WERI-Rb-1 (cell line): ENCODE data around the gene PPP3CA.

Source experiments
- DNase-seq: peaks from one replicate; pipeline ENCODE4 v3.0.0-alpha.2; 2020
- H3K27ac ChIP-seq: fragments of 250-450 bp; sonication (Bioruptor Pico); 2 replicates; pipeline ENCODE4 v1.5.1; 2020; ENCODE audit warnings: mild to moderate bottlenecking, moderate library complexity
- H3K27me3 ChIP-seq: fragments of 250-450 bp; sonication (Bioruptor Pico); 2 replicates; pipeline ENCODE4 v1.5.1; 2021; ENCODE audit warnings: mild to moderate bottlenecking, low read depth, moderate library complexity; ENCODE audit not compliant: insufficient read depth, severe bottlenecking
- H3K36me3 ChIP-seq: fragments of 250-450 bp; sonication (Bioruptor Pico); 2 replicates; pipeline ENCODE4 v1.5.1; 2020; ENCODE audit warnings: mild to moderate bottlenecking, moderate library complexity
- H3K4me3 ChIP-seq: 2 replicates; pipeline ENCODE4 v1.5.1; 2011; ENCODE audit warnings: low read depth, mild to moderate bottlenecking, control low read depth, low read length
- H3K9me3 ChIP-seq: fragments of 250-450 bp; sonication (Bioruptor Pico); 2 replicates; pipeline ENCODE4 v1.5.1; 2021; ENCODE audit warnings: mild to moderate bottlenecking, moderate library complexity; ENCODE audit not compliant: severe bottlenecking
- CTCF ChIP-seq: IDR thresholded peaks from 2 replicates; pipeline ENCODE4 v1.5.1; 2011; ENCODE audit warnings: low read depth, mild to moderate bottlenecking, control low read depth, inconsistent platforms, low read length

PPP3CA gene

GRCh38 chr4:101309925-101310324 is 37.4 kb downstream of the PPP3CA start:
- no peak for TF ChIP-seq CTCF
- H3K27ac ChIP-seq: no peak overlapping the region
- H3K36me3 ChIP-seq: no peaks in the 10 kb centered on the region
- no peak for DNase-seq
- H3K9me3 ChIP-seq: no peaks in the 10 kb centered on the region
- no peak overlapping the region for H3K4me3 ChIP-seq
- H3K27me3 ChIP-seq: no peaks in the 10 kb centered on the region

- H3K9me3 ChIP-seq: no peaks in the 10 kb centered on the region
- no peak overlapping the region for H3K27ac ChIP-seq
- H3K27me3 ChIP-seq: no peaks in the 10 kb centered on the region
- no peak overlapping the region for H3K4me3 ChIP-seq
- TF ChIP-seq CTCF: no peak
- no peaks in the 10 kb centered on the region for H3K36me3 ChIP-seq
- no peak for DNase-seq
These were observed 39.4 kb downstream of the PPP3CA start for GRCh38 chr4:101307899-101308298.

GRCh38 chr4:101306764-101307615 is 40.3 kb downstream of the PPP3CA start:
- TF ChIP-seq CTCF: no peak
- Histone ChIP-seq H3K27me3 (no peaks in the 10 kb centered on the region), H3K36me3 (no peaks in the 10 kb centered on the region), H3K27ac (no peak overlapping the region), H3K4me3 (no peak overlapping the region), H3K9me3 (no peaks in the 10 kb centered on the region)
- DNase-seq: no peak

- Histone ChIP-seq H3K27ac (no peak overlapping the region), H3K9me3 (no peaks in the 10 kb centered on the region), H3K36me3 (no peaks in the 10 kb centered on the region), H3K4me3 (no peak overlapping the region), H3K27me3 (no peaks in the 10 kb centered on the region)
- DNase-seq: no peak
- no peak for TF ChIP-seq CTCF
These were observed 41.1 kb downstream of the PPP3CA start for GRCh38 chr4:101306225-101306624.

- Histone ChIP-seq H3K36me3 (no peaks in the 10 kb centered on the region), H3K27me3 (no peaks in the 10 kb centered on the region), H3K27ac (no peak overlapping the region), H3K4me3 (no peak overlapping the region), H3K9me3 (no peaks in the 10 kb centered on the region)
- no peak for TF ChIP-seq CTCF
- no peak for DNase-seq
These were observed 42.4 kb downstream of the PPP3CA start for GRCh38 chr4:101304916-101305315.
